ENCODE measurements around the gene SLC35C1. TPM values are rescaled to one million over a fixed set of nuclear protein-coding genes. Genes with fewer than 3 reads are reported as not detected.

The SLC35C1 gene
- total and polyA plus RNA-seq, 2 of the 13 experiments (the other 11 are each of a cell fraction or from before 2014, with no cell fraction given), result 2.9 to 7.0 TPM

DNA sequence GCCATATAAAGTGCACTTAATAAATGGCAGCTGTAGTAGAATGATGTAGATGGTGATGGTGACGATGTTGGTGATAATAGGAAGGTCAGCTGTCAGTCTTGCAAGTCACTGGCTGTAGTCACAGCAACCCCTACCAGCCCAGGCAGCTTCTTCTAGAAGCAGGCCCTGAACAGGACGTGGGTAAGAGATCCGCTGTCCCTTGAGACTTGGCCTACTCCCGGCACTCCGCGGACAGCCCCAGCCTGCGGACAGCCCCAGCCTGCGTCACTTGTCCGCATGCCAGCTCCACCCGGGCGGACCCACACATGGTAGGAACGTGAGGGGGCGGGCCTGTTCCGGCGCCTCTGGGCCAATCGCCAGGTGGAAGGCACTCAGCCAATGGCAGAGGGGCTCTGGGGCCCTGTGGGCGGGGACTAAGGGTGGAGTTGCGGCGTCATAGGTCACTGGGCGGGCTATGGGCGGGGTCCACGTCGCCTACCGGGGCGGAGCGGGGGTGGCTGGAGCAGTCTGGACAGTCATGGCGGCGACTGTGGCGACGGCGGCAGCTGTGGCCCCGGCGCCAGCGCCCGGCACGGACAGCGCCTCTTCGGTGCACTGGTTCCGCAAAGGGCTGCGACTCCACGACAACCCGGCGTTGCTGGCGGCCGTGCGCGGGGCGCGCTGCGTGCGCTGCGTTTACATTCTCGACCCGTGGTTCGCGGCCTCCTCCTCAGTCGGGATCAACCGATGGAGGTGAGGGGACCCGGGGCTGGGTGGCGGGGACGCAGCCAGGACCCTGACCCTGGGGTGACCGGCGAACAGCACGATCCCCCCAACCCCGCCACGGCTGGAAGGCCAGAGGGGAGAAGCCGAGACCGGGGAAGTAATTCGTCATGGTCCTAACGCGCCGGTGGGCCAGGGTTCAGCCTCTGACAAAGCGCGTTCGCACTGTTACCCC is 42.3 kb downstream of the SLC35C1 start, which contains the start of gene CRY2 (continued):
- TF ChIP-seq, protein P1, sequence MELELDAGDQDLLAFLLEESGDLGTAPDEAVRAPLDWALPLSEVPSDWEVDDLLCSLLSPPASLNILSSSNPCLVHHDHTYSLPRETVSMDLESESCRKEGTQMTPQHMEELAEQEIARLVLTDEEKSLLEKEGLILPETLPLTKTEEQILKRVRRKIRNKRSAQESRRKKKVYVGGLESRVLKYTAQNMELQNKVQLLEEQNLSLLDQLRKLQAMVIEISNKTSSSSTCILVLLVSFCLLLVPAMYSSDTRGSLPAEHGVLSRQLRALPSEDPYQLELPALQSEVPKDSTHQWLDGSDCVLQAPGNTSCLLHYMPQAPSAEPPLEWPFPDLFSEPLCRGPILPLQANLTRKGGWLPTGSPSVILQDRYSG (CRISPR knock-in tag; IDR thresholded peaks at IDR 0.05), result no peak
- TF ChIP-seq, protein P2, sequence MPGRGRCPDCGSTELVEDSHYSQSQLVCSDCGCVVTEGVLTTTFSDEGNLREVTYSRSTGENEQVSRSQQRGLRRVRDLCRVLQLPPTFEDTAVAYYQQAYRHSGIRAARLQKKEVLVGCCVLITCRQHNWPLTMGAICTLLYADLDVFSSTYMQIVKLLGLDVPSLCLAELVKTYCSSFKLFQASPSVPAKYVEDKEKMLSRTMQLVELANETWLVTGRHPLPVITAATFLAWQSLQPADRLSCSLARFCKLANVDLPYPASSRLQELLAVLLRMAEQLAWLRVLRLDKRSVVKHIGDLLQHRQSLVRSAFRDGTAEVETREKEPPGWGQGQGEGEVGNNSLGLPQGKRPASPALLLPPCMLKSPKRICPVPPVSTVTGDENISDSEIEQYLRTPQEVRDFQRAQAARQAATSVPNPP (CRISPR knock-in tag; IDR thresholded peaks at IDR 0.05), result no peak
- TF ChIP-seq, protein P3, sequence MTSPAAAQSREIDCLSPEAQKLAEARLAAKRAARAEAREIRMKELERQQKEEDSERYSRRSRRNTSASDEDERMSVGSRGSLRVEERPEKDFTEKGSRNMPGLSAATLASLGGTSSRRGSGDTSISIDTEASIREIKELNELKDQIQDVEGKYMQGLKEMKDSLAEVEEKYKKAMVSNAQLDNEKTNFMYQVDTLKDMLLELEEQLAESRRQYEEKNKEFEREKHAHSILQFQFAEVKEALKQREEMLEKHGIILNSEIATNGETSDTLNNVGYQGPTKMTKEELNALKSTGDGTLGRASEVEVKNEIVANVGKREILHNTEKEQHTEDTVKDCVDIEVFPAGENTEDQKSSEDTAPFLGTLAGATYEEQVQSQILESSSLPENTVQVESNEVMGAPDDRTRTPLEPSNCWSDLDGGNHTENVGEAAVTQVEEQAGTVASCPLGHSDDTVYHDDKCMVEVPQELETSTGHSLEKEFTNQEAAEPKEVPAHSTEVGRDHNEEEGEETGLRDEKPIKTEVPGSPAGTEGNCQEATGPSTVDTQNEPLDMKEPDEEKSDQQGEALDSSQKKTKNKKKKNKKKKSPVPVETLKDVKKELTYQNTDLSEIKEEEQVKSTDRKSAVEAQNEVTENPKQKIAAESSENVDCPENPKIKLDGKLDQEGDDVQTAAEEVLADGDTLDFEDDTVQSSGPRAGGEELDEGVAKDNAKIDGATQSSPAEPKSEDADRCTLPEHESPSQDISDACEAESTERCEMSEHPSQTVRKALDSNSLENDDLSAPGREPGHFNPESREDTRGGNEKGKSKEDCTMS (CRISPR knock-in tag; conservative IDR thresholded peaks at IDR 0.05), result no peak
- TF ChIP-seq REPIN1 (CRISPR knock-in tag; IDR thresholded peaks at IDR 0.05; ENCODE audit: borderline replicate concordance, low read depth) (no peak; the same call in 1 of the 2 replicates), SMYD3 (CRISPR knock-in tag; IDR thresholded peaks at IDR 0.05) (no peak), PHF20 (CRISPR knock-in tag; IDR thresholded peaks at IDR 0.05) (peak; percentile 24; the same call in 1 of the 2 replicates), ZNF781 (CRISPR knock-in tag; IDR thresholded peaks at IDR 0.05; ENCODE audit: borderline replicate concordance, not compliant biosample characterization) (no peak), ZNF460 (CRISPR knock-in tag; IDR thresholded peaks at IDR 0.05; ENCODE audit: borderline replicate concordance) (no peak), SMAD9 (CRISPR knock-in tag; IDR thresholded peaks at IDR 0.05) (peak; percentile 80; the same call in 1 of the 2 replicates), SPEN (CRISPR knock-in tag; IDR thresholded peaks at IDR 0.05; ENCODE audit: low read depth) (peak; percentile 75), GABPB1 (CRISPR knock-in tag; IDR thresholded peaks at IDR 0.05) (peak; percentile 86), POGZ (CRISPR knock-in tag; IDR thresholded peaks at IDR 0.05) (peak; percentile 66), CREM (IDR thresholded peaks at IDR 0.05) (peak; percentile 78), CREM (CRISPR knock-in tag; IDR thresholded peaks at IDR 0.05) (no peak), ZMAT3 (CRISPR knock-in tag; conservative IDR thresholded peaks at IDR 0.05) (peak; percentile 86; the same call in 1 of the 2 replicates), SMC3 (IDR thresholded peaks at IDR 0.05; ENCODE audit: low read length) (no peak), SETDB1 (CRISPR knock-in tag; IDR thresholded peaks at IDR 0.05; ENCODE audit: borderline replicate concordance) (no peak)
- TF ChIP-seq, protein P4, sequence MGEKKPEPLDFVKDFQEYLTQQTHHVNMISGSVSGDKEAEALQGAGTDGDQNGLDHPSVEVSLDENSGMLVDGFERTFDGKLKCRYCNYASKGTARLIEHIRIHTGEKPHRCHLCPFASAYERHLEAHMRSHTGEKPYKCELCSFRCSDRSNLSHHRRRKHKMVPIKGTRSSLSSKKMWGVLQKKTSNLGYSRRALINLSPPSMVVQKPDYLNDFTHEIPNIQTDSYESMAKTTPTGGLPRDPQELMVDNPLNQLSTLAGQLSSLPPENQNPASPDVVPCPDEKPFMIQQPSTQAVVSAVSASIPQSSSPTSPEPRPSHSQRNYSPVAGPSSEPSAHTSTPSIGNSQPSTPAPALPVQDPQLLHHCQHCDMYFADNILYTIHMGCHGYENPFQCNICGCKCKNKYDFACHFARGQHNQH (CRISPR knock-in tag; IDR thresholded peaks at IDR 0.05), result peak; percentile 68; the same call in 1 of the 2 replicates
- TF ChIP-seq, protein P5, sequence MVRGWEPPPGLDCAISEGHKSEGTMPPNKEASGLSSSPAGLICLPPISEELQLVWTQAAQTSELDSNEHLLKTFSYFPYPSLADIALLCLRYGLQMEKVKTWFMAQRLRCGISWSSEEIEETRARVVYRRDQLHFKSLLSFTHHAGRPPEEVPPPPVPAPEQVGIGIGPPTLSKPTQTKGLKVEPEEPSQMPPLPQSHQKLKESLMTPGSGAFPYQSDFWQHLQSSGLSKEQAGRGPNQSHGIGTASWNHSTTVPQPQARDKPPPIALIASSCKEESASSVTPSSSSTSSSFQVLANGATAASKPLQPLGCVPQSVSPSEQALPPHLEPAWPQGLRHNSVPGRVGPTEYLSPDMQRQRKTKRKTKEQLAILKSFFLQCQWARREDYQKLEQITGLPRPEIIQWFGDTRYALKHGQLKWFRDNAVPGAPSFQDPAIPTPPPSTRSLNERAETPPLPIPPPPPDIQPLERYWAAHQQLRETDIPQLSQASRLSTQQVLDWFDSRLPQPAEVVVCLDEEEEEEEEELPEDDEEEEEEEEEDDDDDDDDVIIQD (CRISPR knock-in tag; IDR thresholded peaks at IDR 0.05; ENCODE audit: low read depth), result peak; percentile 41; the same call in 1 of the 2 replicates
- TF ChIP-seq, protein P6, sequence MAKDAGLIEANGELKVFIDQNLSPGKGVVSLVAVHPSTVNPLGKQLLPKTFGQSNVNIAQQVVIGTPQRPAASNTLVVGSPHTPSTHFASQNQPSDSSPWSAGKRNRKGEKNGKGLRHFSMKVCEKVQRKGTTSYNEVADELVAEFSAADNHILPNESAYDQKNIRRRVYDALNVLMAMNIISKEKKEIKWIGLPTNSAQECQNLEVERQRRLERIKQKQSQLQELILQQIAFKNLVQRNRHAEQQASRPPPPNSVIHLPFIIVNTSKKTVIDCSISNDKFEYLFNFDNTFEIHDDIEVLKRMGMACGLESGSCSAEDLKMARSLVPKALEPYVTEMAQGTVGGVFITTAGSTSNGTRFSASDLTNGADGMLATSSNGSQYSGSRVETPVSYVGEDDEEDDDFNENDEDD (CRISPR knock-in tag; IDR thresholded peaks at IDR 0.05; ENCODE audit: borderline replicate concordance), result peak; percentile 67; the same call in 1 of the 2 replicates

All from HepG2 (cell line).